ENCODE results near the gene SYTL3.

Gene SYTL3

DNA sequence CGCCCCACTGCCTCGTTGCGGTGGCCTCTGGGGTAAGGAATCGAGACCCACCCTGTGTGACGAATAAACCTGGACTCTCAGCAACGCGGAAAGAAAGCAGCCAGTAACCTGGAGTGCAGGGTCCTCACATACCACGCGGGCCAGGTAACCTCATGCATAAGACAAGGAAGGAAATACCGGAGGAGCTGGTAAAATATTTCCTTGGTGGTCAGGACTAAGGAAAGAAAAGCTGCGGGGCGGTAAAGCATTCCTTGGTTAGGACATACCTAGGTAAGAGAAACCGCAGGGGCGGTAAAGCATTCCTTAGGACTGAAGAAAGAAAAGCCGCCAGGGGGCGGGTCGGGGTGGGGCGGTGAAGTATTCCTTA lies 80.7 kb downstream of the SYTL3 start:
- DNase-seq (ENCODE audit: low read depth), result no peak

DNA sequence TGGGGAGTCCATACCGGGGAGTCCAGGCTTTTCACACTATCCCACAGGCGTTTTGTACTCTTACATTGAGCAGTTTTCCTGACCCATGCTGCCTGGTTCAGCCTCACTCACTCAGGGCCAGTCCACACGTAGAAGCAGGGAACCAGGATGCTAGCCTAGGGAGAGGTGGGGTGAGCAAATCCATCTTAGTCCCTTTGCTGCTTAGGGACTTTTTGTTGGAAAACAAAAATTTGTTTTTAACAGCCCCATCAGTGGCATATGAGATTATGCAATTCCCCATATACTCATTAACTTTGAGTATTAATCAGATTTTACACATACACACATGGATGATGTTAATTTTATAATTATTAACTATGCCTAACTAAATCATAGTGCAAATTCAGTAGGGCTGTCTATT lies 85.2 kb downstream of the SYTL3 start:
- DNase-seq (ENCODE audit: low read depth), result no peak

DNA sequence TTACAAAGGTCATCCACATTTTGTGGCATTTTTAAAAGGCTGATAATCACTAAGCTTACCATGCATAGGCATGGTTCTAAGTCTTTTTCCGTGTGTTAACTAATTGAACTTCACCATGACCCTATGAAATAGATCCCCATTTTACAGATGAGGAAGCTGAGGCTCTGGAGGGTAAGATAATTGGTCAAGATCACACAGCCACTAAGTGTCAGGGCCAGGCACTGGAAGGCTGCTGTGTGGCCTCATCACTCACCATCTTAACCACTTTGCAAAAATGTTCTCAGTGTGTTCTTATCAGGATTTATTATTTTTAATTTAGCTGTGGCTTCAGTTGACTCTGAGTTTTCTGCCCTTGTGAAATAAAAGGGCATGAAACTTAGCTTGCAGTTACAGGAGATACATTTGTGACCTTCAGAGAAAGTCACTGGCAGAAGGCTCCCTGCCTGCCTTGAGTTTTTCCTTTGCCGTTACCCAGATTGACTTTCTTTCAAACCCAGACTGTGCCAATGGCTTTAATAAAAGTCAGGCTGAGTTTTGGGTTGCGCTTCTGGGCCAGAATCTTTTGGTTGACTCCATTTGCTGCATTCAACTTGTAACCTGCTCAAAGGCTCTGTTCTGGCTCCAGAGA lies 87.3 kb downstream of the SYTL3 start:
- DNase-seq (ENCODE audit: low read depth), result no peak

DNA sequence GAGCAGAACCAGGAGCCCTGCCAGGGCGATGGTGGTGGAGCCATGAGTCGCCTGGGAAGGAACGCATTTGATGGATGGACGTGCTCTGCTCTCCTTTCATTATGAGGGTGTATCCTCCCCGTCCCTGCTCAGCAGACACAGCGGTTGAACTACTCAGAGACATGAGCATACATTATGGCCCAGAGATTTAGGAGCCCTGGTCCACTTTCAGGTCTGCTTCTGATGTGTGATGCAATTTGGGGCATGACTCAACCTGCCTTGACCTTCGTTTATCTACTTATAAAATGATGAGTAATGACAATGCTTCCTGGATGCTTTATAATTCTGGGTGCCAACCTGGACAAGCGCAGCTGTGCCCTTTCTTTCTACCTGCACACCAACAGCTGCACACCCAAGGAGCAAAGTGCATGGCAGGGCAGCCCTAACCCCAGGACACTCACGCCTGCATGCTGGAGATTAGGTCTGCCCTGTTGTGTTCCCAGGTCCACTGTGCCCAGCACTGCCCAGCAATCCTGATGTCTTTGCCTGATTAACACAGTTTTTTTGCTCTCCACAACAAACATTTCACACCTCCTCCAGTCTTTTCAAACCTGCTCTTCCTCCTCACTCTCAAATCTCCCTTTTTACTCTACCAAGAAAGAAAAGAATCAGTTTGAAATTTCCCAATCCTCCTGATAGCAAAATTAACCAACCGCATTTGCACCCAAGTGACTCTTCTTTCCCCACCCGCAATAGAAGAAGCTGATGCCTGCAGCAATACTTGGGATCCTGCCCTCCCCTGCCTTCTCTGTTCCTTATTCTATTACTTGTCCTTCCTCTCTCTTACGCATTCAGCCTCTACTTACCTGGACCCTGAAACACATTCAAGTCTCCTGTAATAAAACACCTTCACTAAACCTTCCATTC lies 88.1 kb downstream of the SYTL3 start:
- DNase-seq (ENCODE audit: low read depth), result no peak

DNA sequence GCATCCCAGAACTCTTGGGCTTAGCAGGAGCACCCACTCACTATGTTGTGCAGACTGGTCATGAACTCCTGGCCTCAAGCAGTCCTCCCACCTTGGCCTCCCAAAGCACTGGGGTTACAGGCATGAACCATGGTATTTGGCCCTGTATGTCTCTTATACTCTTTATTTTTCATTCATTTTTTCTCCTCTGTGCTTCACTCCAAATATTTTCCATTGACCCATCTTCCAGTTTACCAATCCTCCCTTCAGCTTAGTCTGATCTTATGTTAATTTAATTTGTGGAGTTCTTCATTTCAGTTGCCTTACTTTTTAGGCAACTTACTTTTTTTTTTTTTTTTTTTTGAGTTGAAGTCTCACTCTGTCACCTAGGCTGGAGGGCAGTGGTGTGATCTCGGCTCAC lies 89.8 kb downstream of the SYTL3 start:
- DNase-seq (ENCODE audit: low read depth), result no peak

DNA sequence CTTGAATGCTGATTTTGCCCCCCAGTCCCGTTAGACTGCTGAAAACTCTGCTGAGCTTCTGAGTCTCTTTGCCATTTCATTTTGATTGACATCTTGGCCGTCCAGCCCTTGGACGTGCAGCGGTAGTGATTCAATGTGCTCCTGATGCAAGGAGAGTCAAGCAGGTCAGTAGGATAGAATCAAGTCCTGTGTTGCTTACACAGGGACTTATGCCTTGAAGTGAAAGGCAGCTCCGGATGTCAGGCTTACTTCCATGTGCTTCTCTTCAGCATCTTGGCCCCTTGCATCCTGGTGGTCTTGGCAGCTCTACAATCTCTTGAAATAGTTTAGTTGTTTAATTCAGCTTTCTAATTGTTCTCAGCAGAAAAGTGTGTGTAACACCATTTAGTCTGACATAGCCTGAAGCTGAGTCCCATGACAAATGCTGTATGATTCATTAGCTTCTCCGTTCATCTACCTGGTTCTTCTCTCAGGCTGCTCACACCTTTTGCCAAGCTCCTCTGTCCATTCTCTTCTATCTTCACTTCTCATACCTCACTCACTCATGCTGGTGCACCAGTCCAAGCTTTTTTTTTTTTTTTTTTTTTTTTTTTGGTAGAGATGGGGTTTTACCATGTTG lies 93.3 kb downstream of the SYTL3 start:
- DNase-seq (ENCODE audit: low read depth), result no peak

DNA sequence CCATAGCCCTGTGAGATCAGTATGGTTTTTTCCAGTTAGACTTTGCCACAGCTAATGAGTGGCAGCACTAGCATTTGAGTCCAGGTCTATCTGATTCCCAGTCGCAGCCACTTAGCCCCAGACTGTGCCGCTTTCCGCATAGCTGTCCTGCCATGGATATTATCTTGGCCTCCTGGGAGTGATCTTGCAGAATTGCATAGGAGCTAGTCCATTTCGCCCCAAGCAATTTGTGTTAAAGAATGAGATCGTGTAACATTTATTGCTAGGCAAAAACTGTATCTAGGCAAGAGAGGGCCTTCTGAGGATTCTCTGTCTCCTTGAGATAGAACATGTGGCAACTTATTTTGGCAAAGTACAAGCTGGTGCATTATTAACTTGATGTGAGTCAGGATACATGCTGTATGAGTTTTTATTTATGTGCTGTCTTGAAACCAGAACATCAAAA lies 95.2 kb downstream of the SYTL3 start:
- DNase-seq (ENCODE audit: low read depth), result peak; percentile 22

DNA sequence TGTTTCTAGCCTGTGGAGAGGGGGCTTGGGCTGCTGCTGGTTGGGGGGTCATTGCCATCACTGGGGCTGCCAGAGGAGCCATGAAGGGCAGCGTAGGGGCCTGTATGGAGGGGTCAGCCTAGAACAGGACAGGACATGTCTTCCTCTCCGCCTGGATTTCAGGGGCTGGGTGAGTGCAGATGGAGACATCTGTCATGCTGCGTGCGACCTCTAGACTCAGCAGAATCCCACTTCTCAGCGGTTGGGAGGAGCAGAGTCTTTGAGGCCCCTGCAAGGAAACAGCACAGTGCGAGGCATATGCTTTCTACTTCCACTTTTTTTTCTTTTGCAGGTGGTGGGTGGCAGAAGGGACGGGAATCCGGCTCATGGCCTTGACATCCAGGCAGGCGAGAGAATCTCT lies 101.4 kb downstream of the SYTL3 start:
- DNase-seq (ENCODE audit: low read depth), result no peak

DNA sequence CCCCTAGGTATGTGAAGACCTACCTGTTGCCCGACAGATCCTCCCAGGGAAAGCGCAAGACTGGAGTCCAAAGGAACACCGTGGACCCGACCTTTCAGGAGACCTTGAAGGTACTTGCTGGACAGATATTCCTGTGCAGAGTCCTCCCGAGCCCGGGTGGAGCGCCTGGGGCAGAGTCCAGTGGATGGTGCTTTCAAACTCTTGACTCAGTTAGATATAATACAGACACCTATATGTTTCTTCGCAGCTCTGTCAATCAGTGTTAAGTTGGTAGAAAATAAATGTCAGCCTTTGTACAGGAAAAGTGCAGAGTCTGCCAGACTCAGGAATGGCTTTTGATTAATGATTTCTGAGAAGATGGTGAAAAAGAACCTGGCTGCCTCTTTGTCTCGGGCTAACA lies 102.1 kb downstream of the SYTL3 start:
- DNase-seq (ENCODE audit: low read depth), result no peak

DNA sequence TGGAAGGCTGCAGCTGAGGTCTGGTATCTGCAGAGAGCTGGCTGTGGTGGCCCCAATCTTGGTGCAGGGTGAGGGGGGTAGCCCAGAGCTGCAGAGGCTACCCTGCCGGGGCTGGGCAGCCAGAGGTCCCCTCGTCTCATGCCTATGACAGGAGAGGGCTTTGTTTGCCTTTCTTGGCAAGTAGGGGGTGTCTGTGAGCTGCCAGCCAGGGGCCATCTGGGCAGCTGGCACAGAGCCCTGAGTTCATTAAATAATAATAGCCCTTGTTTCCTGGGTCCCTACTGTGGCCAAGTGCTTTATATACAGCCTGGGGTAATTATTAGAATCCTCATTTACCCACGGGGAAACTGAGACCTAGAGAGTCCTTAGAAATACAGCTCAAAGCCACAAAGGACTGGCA lies 102.8 kb downstream of the SYTL3 start:
- no peak for DNase-seq (ENCODE audit: low read depth)

DNA sequence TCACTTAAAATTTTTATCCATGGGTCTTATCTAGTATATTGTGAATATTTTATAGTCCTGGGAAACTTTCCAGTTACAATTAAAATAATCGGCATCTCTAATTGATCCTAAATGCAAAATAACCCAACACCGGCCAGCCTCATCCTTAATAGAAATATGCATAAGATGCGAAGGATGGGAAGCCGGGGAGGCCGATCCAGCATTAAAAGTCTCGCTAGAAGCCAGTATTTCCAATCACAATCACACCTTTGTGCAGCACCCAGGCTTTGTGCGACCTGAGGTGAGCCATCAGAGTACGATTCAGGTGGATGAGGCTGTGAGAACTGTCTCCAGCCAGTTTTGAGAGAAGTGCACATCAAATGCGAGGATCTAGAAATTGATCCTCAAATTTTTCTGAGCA lies 104.0 kb downstream of the SYTL3 start:
- no peak for DNase-seq (ENCODE audit: low read depth)

DNA sequence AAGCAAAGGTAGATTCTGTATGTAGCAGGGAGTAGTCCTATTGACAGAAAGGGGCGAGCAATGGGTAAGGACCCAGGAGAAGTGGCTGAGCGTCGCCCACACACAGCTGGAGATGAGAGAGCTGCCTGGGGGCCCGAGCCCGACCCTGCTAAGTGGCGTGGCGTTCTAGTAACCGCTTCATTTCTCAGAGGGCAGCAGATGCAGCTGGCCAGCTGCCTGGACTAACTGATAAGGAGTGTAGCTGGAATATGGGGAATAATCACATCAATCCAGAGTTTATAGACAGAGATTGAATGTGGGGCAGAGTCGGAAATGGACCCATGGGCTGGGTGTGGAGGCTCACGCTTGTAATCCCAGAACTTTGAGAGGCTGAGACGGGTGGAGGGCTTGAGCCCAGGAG lies 104.9 kb downstream of the SYTL3 start:
- DNase-seq (ENCODE audit: low read depth), result no peak

DNA sequence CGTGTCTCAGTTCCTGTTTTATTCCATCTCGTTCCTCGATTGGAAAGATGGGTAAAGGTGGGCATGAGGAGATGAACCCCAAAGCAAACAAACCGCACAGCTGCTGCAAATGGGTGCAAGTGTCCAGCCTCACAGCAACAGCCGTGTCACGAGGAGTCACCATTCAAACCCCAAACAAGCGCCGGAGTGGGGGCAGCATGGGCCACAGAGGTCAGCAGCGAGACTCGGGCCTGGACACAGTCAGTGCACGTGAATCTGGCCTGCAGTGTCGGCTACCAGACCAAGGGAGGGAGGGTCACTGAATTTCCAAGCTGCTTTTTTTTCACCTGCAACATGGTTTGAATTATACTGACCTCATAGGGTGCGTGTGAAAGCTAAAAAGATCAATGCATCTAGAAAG lies 105.8 kb downstream of the SYTL3 start:
- DNase-seq (ENCODE audit: low read depth), result no peak

DNA sequence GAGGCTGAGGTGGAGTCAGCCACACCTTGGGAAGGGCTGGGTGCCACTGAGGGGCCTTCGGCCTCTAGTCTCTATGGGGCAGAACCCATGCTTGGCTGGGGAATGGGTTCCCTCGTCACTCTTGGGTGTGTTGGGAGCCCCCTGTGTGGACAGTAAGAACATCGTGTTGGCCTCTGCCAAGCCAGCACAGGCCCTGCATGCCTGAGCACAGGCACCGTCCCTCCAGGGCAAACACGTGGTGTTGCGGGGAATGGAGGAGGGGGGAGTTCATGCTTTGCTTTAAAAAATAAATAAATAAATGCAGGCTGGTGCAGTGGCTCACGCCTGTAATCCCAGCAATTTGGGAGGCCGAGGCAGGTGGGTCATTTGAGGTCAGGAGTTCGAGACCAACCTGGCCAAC lies 106.3 kb downstream of the SYTL3 start:
- DNase-seq (ENCODE audit: low read depth), result no peak

DNA sequence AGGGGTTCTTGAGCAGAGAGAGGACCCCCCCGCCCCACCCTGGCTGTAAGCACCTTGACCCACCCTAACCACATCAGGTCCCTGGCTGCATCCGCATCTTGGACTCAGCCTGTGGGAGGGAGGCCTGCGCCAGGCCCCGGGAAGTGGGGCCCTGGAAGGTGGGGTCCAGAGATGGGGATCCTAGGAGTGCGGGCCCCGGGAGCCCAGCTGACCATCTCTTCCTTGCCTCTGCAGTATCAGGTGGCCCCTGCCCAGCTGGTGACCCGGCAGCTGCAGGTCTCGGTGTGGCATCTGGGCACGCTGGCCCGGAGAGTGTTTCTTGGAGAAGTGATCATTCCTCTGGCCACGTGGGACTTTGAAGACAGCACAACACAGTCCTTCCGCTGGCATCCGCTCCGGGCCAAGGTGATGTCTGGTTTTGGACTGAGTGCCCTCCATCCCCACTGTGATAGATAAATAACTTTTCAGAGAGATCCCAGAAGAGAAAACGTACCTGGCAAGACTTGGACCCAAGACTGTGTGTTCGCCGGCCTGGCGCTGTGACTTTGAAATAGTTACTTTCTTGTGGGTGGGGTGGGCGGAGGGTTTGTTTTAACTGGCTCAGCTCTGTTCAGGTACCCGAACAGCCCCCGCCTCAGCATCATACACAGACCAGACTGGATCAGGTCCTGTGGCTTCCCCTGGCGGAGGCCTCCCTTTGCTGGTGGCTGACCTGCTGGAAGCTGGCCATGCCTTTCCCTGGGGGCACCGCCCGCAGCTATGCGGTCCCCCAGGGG lies 107.3 kb downstream of the SYTL3 start:
- DNase-seq (ENCODE audit: low read depth), result no peak

DNA sequence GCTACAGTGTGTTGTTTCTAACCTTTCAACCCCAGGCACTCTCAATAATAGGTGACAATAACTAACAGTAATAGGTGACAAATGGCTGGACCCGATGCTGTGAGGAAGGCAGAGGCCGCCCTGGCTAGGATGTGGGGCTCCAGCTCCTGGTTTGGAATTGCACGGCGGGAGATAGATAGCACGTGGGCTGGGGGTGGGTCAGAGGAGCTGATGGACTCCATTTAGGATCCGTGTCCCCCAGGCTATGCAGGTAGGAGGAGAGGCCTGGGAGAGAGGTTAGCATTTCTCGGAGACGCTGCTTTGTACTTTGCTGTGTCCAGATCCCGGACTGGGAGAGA lies 107.9 kb downstream of the SYTL3 start:
- DNase-seq (ENCODE audit: low read depth), result no peak

DNA sequence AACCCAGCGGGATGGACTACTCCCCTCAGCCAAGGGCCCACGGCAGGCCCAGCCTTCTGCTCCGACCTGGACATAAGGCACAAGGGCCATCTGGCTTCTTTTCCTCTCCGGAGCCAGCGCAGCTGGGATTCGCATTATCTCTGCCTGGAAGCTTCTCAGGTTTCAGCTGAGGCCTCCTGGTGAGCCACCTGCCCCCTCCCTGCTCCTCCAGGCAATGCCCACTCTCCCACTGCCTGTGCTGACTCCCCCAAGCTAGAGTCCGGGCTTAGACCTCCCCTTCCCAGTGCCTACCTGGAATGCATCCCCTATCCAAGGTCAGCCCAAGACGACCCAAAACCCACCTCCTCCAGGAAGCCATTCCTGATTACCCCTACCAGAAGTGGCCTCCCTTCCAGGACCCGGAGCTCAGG lies 108.6 kb downstream of the SYTL3 start:
- DNase-seq (ENCODE audit: low read depth), result no peak

DNA sequence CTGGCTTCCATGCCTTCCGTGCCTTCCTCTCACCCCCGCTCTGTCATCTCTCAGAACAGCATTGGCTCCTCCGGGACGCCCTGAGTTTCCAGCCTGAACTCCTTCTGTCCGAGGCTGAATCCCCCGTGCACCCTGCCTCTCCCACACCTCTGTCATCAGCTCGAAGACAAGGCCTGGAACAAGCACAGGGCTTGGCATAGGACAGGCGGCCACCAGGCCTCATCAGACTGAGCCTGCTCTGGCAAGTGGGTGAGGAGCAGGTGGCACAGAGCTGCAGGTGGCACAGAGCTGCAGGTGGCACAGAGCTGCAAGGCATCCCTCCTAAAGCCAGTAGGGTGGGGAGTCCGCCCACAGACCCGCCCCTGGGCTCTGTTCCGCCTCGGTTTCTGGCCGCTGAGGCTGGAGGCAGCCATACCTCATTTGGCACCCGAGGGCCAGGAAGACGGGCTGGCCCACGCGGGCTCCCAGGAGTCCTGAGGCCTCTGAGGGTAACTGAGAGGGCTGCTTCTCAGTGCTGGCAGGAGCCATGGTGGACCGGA lies 109.2 kb downstream of the SYTL3 start:
- DNase-seq (ENCODE audit: low read depth), result no peak

DNA sequence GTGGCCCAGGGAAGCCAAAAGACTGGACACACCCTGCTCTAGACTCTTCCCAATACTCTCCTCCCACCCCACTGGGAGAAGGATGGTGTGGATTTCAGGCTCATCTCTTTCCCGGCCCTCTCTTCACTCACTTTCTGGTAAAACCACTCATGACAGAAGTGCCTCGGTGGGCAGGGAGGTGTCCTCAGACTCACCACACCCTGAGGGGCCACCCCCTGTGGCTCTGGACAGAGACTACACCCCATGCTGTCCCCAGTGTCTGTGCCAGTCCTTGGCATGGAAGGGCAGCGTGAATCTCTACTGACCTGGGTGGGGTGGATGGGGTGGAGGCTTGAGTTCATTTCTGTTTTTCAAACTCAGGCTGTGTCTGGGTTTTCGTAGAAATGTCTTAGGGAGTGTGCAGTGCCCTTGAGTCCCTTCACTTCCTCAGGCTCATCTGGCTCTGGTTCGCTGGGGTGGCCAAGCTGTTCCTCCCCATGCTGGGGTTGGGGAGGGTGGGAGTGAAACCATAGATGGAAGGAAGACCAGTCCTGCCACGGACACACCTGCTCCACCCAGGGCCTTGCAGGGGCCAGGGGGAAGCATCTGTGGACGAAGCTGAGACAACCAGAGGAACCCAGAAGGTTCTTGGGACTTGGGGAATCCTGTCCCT lies 110.2 kb downstream of the SYTL3 start:
- no peak for DNase-seq (ENCODE audit: low read depth)

DNA sequence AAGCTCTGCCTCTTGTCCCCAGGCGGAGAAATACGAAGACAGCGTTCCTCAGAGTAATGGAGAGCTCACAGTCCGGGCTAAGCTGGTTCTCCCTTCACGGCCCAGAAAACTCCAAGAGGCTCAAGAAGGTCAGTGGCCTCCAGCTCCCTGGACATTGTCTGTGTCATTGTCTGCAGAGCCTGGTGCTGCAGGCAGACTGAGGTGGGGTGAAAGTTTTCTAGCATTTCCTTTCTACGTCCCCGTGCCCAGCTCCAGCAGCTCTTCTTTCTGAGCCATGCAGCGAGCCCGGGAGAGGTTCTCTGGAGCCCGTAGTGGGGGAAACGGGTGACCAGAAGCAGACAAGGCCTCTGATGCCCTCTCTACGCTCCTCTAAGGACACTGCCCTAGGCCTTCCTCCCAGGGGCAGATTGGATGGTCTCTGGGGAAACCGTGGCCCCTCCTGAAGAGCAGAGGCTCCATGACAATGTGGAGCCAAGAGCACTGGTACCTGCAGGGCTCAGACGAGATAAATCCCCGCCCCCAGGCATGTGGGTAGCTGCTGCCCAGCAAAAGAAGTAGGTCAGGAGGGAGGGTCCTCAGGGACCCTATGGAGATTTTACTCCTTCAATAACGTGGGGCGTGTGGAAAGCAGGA lies 110.9 kb downstream of the SYTL3 start:
- no peak for DNase-seq (ENCODE audit: low read depth)

DNA sequence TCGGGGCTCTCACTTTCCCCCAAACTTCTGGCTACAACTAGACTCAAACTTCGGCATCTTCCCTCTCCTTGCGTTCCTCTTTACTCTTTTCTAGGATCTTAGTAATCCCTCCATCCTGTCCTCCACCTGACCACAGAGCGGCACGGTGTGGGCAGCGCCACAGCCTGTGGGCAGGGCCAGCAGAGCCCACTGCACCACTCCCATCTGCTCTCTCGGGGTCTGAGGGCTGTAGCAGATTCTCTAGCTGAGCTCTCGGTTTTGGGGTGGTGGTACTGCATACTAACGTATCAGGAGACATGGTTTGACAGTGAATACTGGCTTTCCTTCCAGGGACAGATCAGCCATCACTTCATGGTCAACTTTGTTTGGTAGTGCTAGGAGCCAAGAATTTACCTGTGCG lies 111.9 kb downstream of the SYTL3 start:
- DNase-seq (ENCODE audit: low read depth), result no peak
